ENCODE data around the gene MAN1A1. TPM values are rescaled to one million over a fixed set of nuclear protein-coding genes. Genes with fewer than 3 reads are reported as not detected.

The MAN1A1 gene
- total RNA-seq, 2 donors from 2014 or later, result 17.9 to 27.9 TPM

DNA sequence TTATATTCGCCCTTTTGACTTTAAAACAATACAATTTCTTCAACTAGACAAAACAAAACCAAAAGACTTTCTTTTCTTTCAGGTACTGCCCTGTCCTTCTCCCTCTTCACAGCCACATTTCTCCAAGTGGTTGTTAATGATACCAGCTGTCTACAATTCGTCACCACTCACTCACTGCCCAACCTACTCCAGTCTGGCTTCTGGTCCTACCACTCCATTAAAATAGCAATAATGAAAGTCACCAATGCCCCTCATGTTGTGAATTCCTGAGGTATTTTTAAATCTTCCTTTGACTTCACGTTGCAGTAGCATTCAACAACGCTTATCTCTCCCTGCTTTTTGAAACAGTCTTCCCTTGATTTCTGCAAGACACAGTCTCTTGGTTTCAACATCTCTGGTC lies 11.6 kb upstream of the MAN1A1 start:
- no peaks in the 10 kb centered on the region for H3K9me3 ChIP-seq
- no peaks in the 10 kb centered on the region for H3K4me1 ChIP-seq (replicated peaks)
- WGBS, result 94% methylated on average over 4 of the region's 4 CpGs
- intact Hi-C loops (cut with DNase I), result no loop called here
- TF ChIP-seq POLR2AphosphoS5 (IDR thresholded peaks at IDR 0.05), result no peak
- TF ChIP-seq POLR2A (IDR thresholded peaks at IDR 0.05), result no peak
- TF ChIP-seq, protein P1, sequence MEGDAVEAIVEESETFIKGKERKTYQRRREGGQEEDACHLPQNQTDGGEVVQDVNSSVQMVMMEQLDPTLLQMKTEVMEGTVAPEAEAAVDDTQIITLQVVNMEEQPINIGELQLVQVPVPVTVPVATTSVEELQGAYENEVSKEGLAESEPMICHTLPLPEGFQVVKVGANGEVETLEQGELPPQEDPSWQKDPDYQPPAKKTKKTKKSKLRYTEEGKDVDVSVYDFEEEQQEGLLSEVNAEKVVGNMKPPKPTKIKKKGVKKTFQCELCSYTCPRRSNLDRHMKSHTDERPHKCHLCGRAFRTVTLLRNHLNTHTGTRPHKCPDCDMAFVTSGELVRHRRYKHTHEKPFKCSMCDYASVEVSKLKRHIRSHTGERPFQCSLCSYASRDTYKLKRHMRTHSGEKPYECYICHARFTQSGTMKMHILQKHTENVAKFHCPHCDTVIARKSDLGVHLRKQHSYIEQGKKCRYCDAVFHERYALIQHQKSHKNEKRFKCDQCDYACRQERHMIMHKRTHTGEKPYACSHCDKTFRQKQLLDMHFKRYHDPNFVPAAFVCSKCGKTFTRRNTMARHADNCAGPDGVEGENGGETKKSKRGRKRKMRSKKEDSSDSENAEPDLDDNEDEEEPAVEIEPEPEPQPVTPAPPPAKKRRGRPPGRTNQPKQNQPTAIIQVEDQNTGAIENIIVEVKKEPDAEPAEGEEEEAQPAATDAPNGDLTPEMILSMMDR (IDR thresholded peaks at IDR 0.05), result no peak
- no peak overlapping the region for H3K27ac ChIP-seq
- H3K4me3 ChIP-seq, result no peak overlapping the region
- H3K27me3 ChIP-seq (replicated peaks; ENCODE audit: insufficient read depth), result no peaks in the 10 kb centered on the region
- H3K36me3 ChIP-seq, result no peaks in the 10 kb centered on the region
- no peak for DNase-seq (ENCODE audit: low spot score)

DNA sequence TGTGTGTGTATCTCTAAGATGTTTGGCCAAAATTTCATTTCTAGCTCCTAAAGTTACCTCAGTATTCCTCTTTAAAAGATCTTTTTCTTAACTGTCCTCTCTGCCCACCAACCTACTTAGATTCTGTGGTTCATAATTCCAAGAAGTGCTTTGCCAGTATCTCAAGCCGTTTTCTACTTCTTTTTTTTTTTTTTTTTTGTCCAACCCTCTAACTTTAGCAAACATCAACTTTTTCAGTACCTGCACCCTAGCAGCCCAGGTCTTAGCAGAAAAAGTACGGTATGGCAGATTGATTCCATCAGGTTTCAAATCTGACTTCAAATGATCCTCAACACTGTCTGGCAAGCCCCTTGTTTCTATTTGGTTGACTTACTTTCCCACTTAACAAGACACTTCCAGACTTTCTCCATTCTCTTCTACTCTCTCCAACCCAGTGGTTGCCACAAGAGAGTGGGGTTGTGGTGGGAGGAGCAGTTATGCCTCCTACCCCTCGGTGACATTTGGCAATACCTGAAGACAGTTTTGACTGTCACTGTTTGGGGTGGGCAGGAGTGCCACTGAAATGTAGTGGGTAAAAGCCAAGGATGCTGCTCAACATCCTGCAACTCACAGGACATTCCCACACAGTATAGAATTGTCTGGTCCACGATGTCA lies 10.8 kb upstream of the MAN1A1 start:
- intact Hi-C loops (cut with DNase I), result no loop called here
- Histone ChIP-seq H3K4me1 (replicated peaks) (no peaks in the 10 kb centered on the region), H3K4me3 (no peak overlapping the region), H3K36me3 (no peaks in the 10 kb centered on the region), H3K9me3 (no peaks in the 10 kb centered on the region), H3K27me3 (replicated peaks; ENCODE audit: insufficient read depth) (no peaks in the 10 kb centered on the region), H3K27ac (no peak overlapping the region)
- 85% methylated on average over 4 of the region's 4 CpGs for WGBS
- no peak for DNase-seq (ENCODE audit: low spot score)
- TF ChIP-seq, protein P1 (IDR thresholded peaks at IDR 0.05), result no peak
- TF ChIP-seq POLR2A (IDR thresholded peaks at IDR 0.05), result no peak
- no peak for TF ChIP-seq POLR2AphosphoS5 (IDR thresholded peaks at IDR 0.05)

- no peak for DNase-seq (ENCODE audit: low spot score)
- TF ChIP-seq POLR2A (IDR thresholded peaks at IDR 0.05) (no peak), POLR2AphosphoS5 (IDR thresholded peaks at IDR 0.05) (no peak)
- TF ChIP-seq, protein P1 (IDR thresholded peaks at IDR 0.05), result no peak
- Histone ChIP-seq H3K9me3 (no peaks in the 10 kb centered on the region), H3K4me1 (replicated peaks) (no peaks in the 10 kb centered on the region), H3K4me3 (no peak overlapping the region), H3K36me3 (no peaks in the 10 kb centered on the region), H3K27me3 (replicated peaks; ENCODE audit: insufficient read depth) (no peaks in the 10 kb centered on the region), H3K27ac (no peak overlapping the region)
- WGBS, result 92% methylated on average over 4 of the region's 4 CpGs
- intact Hi-C loops (cut with DNase I), result no loop called here
These were observed 6.3 kb upstream of the MAN1A1 start for GRCh38 chr6:119355890-119356289.

DNA sequence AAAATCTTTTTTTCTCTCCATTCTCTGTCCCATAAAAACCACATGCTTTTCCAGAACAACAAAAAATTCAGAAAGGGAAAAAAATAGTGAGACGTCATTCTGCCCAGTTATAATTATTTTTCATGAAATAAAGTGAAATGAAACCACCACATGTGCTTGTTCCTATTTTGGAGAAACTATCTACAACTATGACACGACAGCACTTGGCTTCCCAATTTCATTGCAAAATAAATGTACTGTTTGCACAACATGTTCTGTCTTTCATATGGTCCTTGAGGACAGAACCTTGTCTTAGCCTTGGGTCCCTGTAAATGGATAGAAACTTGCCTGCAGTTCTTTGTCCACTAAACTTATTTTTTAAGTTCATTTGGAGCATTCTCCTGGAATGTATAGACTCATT lies 5.6 kb upstream of the MAN1A1 start:
- no peaks in the 10 kb centered on the region for H3K27me3 ChIP-seq (replicated peaks; ENCODE audit: insufficient read depth)
- no peaks in the 10 kb centered on the region for H3K4me1 ChIP-seq (replicated peaks)
- no peak for DNase-seq (ENCODE audit: low spot score)
- H3K4me3 ChIP-seq, result no peak overlapping the region
- no peaks in the 10 kb centered on the region for H3K36me3 ChIP-seq
- intact Hi-C loops (cut with DNase I), result no loop called here
- no peaks in the 10 kb centered on the region for H3K9me3 ChIP-seq
- TF ChIP-seq POLR2AphosphoS5 (IDR thresholded peaks at IDR 0.05) (no peak), POLR2A (IDR thresholded peaks at IDR 0.05) (no peak)
- TF ChIP-seq, protein P1 (IDR thresholded peaks at IDR 0.05), result no peak
- no peak overlapping the region for H3K27ac ChIP-seq
- 63% methylated on average over 2 of the region's 2 CpGs for WGBS

DNA sequence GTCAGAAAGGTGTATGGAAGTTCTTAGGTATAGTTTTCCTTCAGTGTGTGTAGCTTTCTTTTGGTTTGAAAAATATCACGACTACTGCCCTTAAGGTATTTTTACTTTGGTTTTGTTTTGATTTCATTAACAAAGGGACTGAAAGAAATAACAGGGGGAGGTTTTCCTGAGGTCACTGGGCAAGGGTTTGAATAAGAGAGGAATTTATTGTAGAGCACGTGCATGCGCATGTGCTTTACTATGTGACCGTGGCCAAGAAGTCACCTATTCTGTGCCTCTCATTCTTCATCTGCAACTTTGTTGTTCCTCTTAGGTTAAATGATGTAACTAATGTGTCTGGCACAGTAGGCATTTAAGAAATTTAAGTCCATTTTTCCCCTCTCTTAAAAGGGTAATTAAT lies 4.1 kb upstream of the MAN1A1 start:
- WGBS, result 71% methylated on average over 4 of the region's 4 CpGs
- Histone ChIP-seq H3K9me3 (no peaks in the 10 kb centered on the region), H3K4me3 (no peak overlapping the region), H3K4me1 (replicated peaks) (no peaks in the 10 kb centered on the region), H3K27me3 (replicated peaks; ENCODE audit: insufficient read depth) (no peaks in the 10 kb centered on the region), H3K36me3 (no peaks in the 10 kb centered on the region), H3K27ac (no peak overlapping the region)
- intact Hi-C loops (cut with DNase I), result loop anchor here (5.0 kb wide), 1 partner anchor 189 kb away; no protein-coding TSS in a partner anchor
- TF ChIP-seq POLR2A (IDR thresholded peaks at IDR 0.05) (no peak), POLR2AphosphoS5 (IDR thresholded peaks at IDR 0.05) (no peak)
- TF ChIP-seq, protein P1 (IDR thresholded peaks at IDR 0.05), result no peak
- no peak for DNase-seq (ENCODE audit: low spot score)

All from prostate gland (tissue), 2 donors.